AG04450 (cell line): Measurements from ENCODE around the gene ROBO1. TPM values are rescaled to one million over a fixed set of nuclear protein-coding genes. Genes with fewer than 3 reads are reported as not detected.
"Not testable (repeated sequence)": the region's sequence is repeated elsewhere in the genome, so short reads cannot be mapped to it uniquely, and the experiment has no call there.

Source experiments
- CTCF ChIA-PET: fragments of 300-600, 350-600 bp; formaldehyde crosslinking; extraction: SDS; loops from one replicate; lab custom pipeline; 2022; ENCODE audit warnings: antibody characterized with exemption, inconsistent platforms; lab: Charles Lee
- POLR2A ChIA-PET: fragments of 350-600 bp; formaldehyde crosslinking; extraction: SDS; loops from one replicate; lab custom pipeline; 2021; ENCODE audit warnings: antibody characterized with exemption, inconsistent platforms; lab: Yijun Ruan, JAX
- DNase-seq: peaks from one replicate; pipeline ENCODE4 v3.0.0-alpha.2; 2011; ENCODE audit warnings: low read depth, low spot score
- H3K27ac ChIP-seq: one replicate; pipeline ENCODE4 v1.5.1; 2012; ENCODE audit warnings: low read depth, low read length, control low read depth
- H3K27me3 ChIP-seq: one replicate; pipeline ENCODE4 v1.6.0; 2012; ENCODE audit warnings: low read length; ENCODE audit not compliant: control insufficient read depth, insufficient read depth
- H3K4me3 ChIP-seq: 2 replicates; pipeline ENCODE4 v1.5.1; 2011; ENCODE audit warnings: mild to moderate bottlenecking, low read depth, low read length, control low read depth
- H3K9me3 ChIP-seq: 2 replicates; pipeline ENCODE4 v1.5.1; 2012; ENCODE audit warnings: low read length; ENCODE audit not compliant: control insufficient read depth, insufficient read depth
- CTCF ChIP-seq: IDR thresholded peaks from 2 replicates; pipeline ENCODE4 v1.5.1; 2011; ENCODE audit warnings: low read depth, low read length, control low read depth, inconsistent platforms
- polyA plus RNA-seq: library from polyadenylated mRNA; depleted of rRNA; stranded (reverse); fragments of >200 nt; gene quantifications from 2 replicates; pipeline ENCODE4 v1.2.3, GENCODE V29; 2011

The ROBO1 gene
- polyA plus RNA-seq, 1 experiment: 66.0 TPM

GRCh38 chr3:79310016-79310415, 457.8 kb downstream of the ROBO1 start:
- POLR2A ChIA-PET: no interaction called here
- CTCF ChIA-PET: interaction anchor here (1.3 kb wide), 1 partner anchor 52 kb away, joined by 3 read pairs; no protein-coding TSS in a partner anchor
- Histone ChIP-seq H3K9me3 (no peaks in the 10 kb centered on the region), H3K27ac (no peak overlapping the region), H3K27me3 (no peaks in the 10 kb centered on the region), H3K4me3 (no peak overlapping the region)
- DNase-seq: no peak
- no peak for TF ChIP-seq CTCF

GRCh38 chr3:79306934-79307570, 460.7 kb downstream of the ROBO1 start:
- ChIA-PET CTCF (interaction anchor here (0.7 to 1.8 kb wide), 5 partner anchors 55 to 1150 kb away, joined by 3 to 5 read pairs (median 4); no protein-coding TSS in a partner anchor), POLR2A (interaction anchor here (1.0 kb wide), 1 partner anchor 9 kb away, joined by 3 read pairs; no protein-coding TSS in a partner anchor)
- no peak overlapping the region for H3K27ac ChIP-seq
- H3K27me3 ChIP-seq: no peaks in the 10 kb centered on the region
- no peak overlapping the region for H3K4me3 ChIP-seq
- H3K9me3 ChIP-seq: no peaks in the 10 kb centered on the region
- DNase-seq: no peak
- no peak for TF ChIP-seq CTCF

- POLR2A ChIA-PET: not testable (repeated sequence)
- CTCF ChIA-PET: interaction anchor here (0.9 to 1.4 kb wide), 2 partner anchors 214 kb away, joined by 3 to 4 read pairs; no protein-coding TSS in a partner anchor
Measured at GRCh38 chr3:79299949-79300635, 467.7 kb downstream of the ROBO1 start.

GRCh38 chr3:79297245-79297960, 470.4 kb downstream of the ROBO1 start:
- no peak for TF ChIP-seq CTCF
- no peak overlapping the region for H3K4me3 ChIP-seq
- ChIA-PET POLR2A (interaction anchor here (0.6 kb wide), 1 partner anchor 10 kb away, joined by 3 read pairs; no protein-coding TSS in a partner anchor), CTCF (no interaction called here)
- H3K27me3 ChIP-seq: no peaks in the 10 kb centered on the region
- peaks cover 6% of the 10 kb centered on the region; the same call in 1 of the 2 replicates for H3K9me3 ChIP-seq
- H3K27ac ChIP-seq: no peak overlapping the region
- DNase-seq: peak; percentile 85

More at GRCh38 chr3:79299949-79300635, 467.7 kb downstream of the ROBO1 start:
- not testable (repeated sequence) for DNase-seq, H3K27ac ChIP-seq, H3K4me3 ChIP-seq, H3K9me3 ChIP-seq, H3K27me3 ChIP-seq

- Histone ChIP-seq H3K27ac (no peak overlapping the region), H3K27me3 (no peaks in the 10 kb centered on the region), H3K9me3 (no peaks in the 10 kb centered on the region), H3K4me3 (no peak overlapping the region)
- no peak for DNase-seq
- TF ChIP-seq CTCF: no peak
- ChIA-PET POLR2A (no interaction called here), CTCF (interaction anchor here (1.8 kb wide), 1 partner anchor 201 kb away, joined by 4 read pairs; no protein-coding TSS in a partner anchor)
Measured at GRCh38 chr3:79286882-79287281, 480.9 kb downstream of the ROBO1 start.
